Measurements from ENCODE around the gene NUP37. TPM values are rescaled to one million over a fixed set of nuclear protein-coding genes. Genes with fewer than 3 reads are reported as not detected.

NUP37 gene, protein sequence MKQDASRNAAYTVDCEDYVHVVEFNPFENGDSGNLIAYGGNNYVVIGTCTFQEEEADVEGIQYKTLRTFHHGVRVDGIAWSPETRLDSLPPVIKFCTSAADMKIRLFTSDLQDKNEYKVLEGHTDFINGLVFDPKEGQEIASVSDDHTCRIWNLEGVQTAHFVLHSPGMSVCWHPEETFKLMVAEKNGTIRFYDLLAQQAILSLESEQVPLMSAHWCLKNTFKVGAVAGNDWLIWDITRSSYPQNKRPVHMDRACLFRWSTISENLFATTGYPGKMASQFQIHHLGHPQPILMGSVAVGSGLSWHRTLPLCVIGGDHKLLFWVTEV
- 66.7 to 81.9 TPM (median 72.4 TPM) in 5 replicates for total RNA-seq (2022; extraction: Qiagen RNA extraction; ENCODE audit: low read depth)

DNA sequence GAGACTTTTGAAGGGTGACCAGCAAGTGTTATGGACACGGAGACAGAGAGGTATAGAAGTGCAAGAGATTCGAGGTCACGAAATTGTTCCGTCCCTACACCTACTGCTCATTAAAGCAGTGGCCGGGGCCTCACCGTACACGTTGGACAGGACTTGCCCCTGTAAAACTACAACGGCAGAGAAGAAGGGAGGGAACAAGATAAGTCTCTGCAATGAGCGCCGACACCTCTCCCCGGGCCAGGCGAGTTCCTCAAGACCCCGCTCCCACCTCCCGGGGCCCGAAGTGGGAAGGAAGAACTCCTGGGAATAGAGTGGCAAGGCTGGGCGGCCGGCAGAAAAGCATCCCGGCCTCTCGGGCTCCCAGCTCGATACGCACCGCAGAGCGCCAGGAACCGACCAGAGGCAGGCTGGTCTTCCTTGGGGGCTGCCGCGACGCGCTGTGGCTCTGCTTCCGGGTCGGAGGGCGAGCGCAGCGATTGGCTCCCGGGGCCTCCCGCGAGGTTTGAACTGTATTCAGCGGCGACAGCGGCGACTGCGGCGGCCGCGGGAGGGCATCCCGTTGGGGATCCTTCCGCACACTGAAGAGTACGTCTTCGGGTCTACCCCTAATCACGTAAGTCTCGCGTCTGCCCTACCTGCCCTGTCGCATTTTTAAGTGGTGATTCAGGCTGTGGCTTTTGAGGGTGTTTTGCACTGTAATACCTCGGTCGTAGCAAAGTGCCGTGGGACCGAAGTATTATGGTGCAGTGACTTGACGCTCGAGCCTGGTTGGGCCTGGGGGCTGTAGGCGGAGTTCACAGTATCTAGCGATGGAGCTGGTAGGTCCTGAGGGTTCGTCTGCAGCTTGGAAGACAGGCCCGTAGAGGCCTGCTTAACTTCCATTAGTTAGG, at the start of gene NUP37, which contains the start of gene PARPBP:
Gene NUP37 (minus strand): TSS at position 441 of the 890 bp plus-strand sequence. CDS start 1,596 bp downstream, outside the sequence.
Gene PARPBP (plus strand): TSS at position 510 of the 890 bp plus-strand sequence. CDS start 3,706 bp downstream, outside the sequence.

GRCh38 chr12:102061560-102062418, 58.1 kb downstream of the NUP37 start, which contains the start of gene WASHC3:
TSS of gene WASHC3 (minus strand) at chr12:102061991. CDS start at chr12:102061962, 29 bp downstream.

Other genes with a start within 250 kb of the NUP37 start
- gene DRAM1, start 242.5 kb downstream of the NUP37 start, total RNA-seq (2022; extraction: Qiagen RNA extraction; ENCODE audit: low read depth): 18.1 to 21.9 TPM (median 18.7 TPM) in 5 replicates
- gene WASHC3, start 58.1 kb downstream of the NUP37 start, total RNA-seq (2022; extraction: Qiagen RNA extraction; ENCODE audit: low read depth): 30.5 to 33.5 TPM (median 31.3 TPM) in 5 replicates
- gene PARPBP, start 69 bp upstream of the NUP37 start, total RNA-seq (2022; extraction: Qiagen RNA extraction; ENCODE audit: low read depth): 16.8 to 24.2 TPM (median 20.5 TPM) in 5 replicates
- gene PMCH, start 77.7 kb upstream of the NUP37 start, total RNA-seq (2022; extraction: Qiagen RNA extraction; ENCODE audit: low read depth): not detected in 5 replicates

All from A549 treated with GW870086 at 1 μM for 4 hours (cell line).